Sigmoid colon (tissue), 7 donors: ENCODE results near the gene KMT2E. TPM values are rescaled to one million over a fixed set of nuclear protein-coding genes. Genes with fewer than 3 reads are reported as not detected.

ENCODE experiments used
- DNase-seq: peaks from one replicate; pipeline ENCODE4 v3.0.0-alpha.2; 2019
- H3K27ac ChIP-seq, 4 donors: fragments of 200-600 bp; sonication (generic); one replicate each; pipeline ENCODE4 v1.5.1; 2016 to 2019; ENCODE audit warnings: mild to moderate bottlenecking in 1 of 4
- H3K27me3 ChIP-seq, 3 donors: fragments of 200-600 bp; sonication (generic); one replicate each; pipeline ENCODE4 v1.5.1; 2019; ENCODE audit warnings: mild to moderate bottlenecking in 1 of 3
- H3K36me3 ChIP-seq, 4 donors: fragments of 200-600 bp; sonication (generic); one replicate each; pipeline ENCODE4 v1.5.1; 2016 to 2019
- H3K4me1 ChIP-seq, 4 donors: fragments of 200-600 bp; sonication (generic); one replicate each; pipeline ENCODE4 v1.5.1; 2017 to 2019
- H3K4me3 ChIP-seq, 4 donors: fragments of 200-600 bp; sonication (generic); one replicate each; pipeline ENCODE4 v1.5.1; 2017 to 2019; ENCODE audit warnings: mild to moderate bottlenecking in 2 of 4, moderate library complexity in 1 of 4
- H3K9me3 ChIP-seq, 4 donors: fragments of 200-600 bp in 3 of 4; sonication (generic) in 3 of 4; one replicate each; pipeline versions ENCODE4 v1.5.1 to v1.6.1; 2013 to 2019
- EP300 ChIP-seq, 4 donors: sonication (generic); formaldehyde crosslinking; IDR thresholded peaks; one replicate each; pipeline ENCODE4 v1.6.1; 2017; ENCODE audit warnings: antibody characterized with exemption in 4 of 4
- POLR2A ChIP-seq, 2 donors: fragments of 450-650 bp; IDR thresholded peaks; one replicate each; pipeline ENCODE4 v1.6.1; 2016; ENCODE audit warnings: antibody characterized with exemption in 2 of 2, mild to moderate bottlenecking in 2 of 2, moderate library complexity in 2 of 2
- POLR2AphosphoS5 ChIP-seq, 4 donors: sonication (generic); formaldehyde crosslinking; IDR thresholded peaks; one replicate each; pipeline ENCODE4 v1.6.1; 2017; ENCODE audit warnings: antibody characterized with exemption in 4 of 4
- WGBS, 2 donors: extraction: QIAGEN DNeasy Blood & Tissue Kit; methylation state at CpG; one replicate each; pipeline ENCODE4 v1.1.7; 2013; 5-methylcytosine and 5-hydroxymethylcytosine counted together
- intact Hi-C: fragments of 100-400 bp; cut with DNase I; formaldehyde crosslinking; loops from one replicate; pipeline ENCODE4 v1.15.1; 2023
- polyA plus RNA-seq, 3 donors: library from polyadenylated mRNA; stranded (reverse); fragments of 200-250 nt; gene quantifications; one replicate each; pipeline ENCODE4 v1.2.3, GENCODE V29; 2013
- total RNA-seq, 4 donors: library from RNA; depleted of rRNA; stranded (reverse); fragments of >200 nt; gene quantifications; one replicate each; pipeline ENCODE4 v1.1.0, GENCODE V29; 2016
- TF ChIP-seq, protein P1 (sequence below), 4 experiments: fragments of 450-650 bp in 3 of 4; fragments of 200-600 bp in 1 of 4; IDR thresholded peaks; one replicate each; pipeline ENCODE4 v1.5.1; 2016 to 2019; ENCODE audit warnings: antibody characterized with exemption in 4 of 4, mild to moderate bottlenecking in 3 of 4, moderate library complexity in 2 of 4
- donor health status: healthy with polysubstance abuse.
- donor health status: Bipolar disorder and iron deficiency.
- donor health status: healthy.

Gene KMT2E
- total and polyA plus RNA-seq, 7 donors, result 20.6 to 109 (median 84.7) TPM

GRCh38 chr7:105055084-105055483 lies 41.1 kb downstream of the KMT2E start:
- whole genome bisulfite sequencing, 2 donors, result 92 to 95% methylated on average over 2 of the region's 2 CpGs
- Histone ChIP-seq H3K27ac (no peak overlapping the region), H3K27me3 (no peaks in the 10 kb centered on the region), H3K4me3 (no peak overlapping the region), H3K9me3 (no peaks in the 10 kb centered on the region), H3K36me3 (peaks cover 0 to 22% (median 0%) of the 10 kb centered on the region in 4 donors), H3K4me1 (peaks cover 0 to 52% (median 19%) of the 10 kb centered on the region in 4 donors)
- no peak for DNase-seq
- intact Hi-C loops, result no loop called here
- no peak for TF ChIP-seq EP300 (IDR thresholded peaks at IDR 0.05)
- TF ChIP-seq, protein P1, sequence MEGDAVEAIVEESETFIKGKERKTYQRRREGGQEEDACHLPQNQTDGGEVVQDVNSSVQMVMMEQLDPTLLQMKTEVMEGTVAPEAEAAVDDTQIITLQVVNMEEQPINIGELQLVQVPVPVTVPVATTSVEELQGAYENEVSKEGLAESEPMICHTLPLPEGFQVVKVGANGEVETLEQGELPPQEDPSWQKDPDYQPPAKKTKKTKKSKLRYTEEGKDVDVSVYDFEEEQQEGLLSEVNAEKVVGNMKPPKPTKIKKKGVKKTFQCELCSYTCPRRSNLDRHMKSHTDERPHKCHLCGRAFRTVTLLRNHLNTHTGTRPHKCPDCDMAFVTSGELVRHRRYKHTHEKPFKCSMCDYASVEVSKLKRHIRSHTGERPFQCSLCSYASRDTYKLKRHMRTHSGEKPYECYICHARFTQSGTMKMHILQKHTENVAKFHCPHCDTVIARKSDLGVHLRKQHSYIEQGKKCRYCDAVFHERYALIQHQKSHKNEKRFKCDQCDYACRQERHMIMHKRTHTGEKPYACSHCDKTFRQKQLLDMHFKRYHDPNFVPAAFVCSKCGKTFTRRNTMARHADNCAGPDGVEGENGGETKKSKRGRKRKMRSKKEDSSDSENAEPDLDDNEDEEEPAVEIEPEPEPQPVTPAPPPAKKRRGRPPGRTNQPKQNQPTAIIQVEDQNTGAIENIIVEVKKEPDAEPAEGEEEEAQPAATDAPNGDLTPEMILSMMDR (IDR thresholded peaks at IDR 0.05), result no peak
- no peak for TF ChIP-seq POLR2A (IDR thresholded peaks at IDR 0.05)
- no peak for TF ChIP-seq POLR2AphosphoS5 (IDR thresholded peaks at IDR 0.05)

- no peaks in the 10 kb centered on the region for H3K9me3 ChIP-seq
- WGBS, 2 donors, result 35 to 52% methylated on average over 1 of the region's 1 CpG
- H3K27me3 ChIP-seq, result no peaks in the 10 kb centered on the region
- TF ChIP-seq EP300 (IDR thresholded peaks at IDR 0.05), result no peak
- TF ChIP-seq POLR2A (IDR thresholded peaks at IDR 0.05), result no peak
- no peak overlapping the region for H3K27ac ChIP-seq
- H3K4me1 ChIP-seq, result peaks cover 0 to 57% (median 21%) of the 10 kb centered on the region in 4 donors
- DNase-seq, result no peak
- intact Hi-C loops, result no loop called here
- no peak overlapping the region for H3K4me3 ChIP-seq
- peaks cover 0 to 22% (median 0%) of the 10 kb centered on the region in 4 donors for H3K36me3 ChIP-seq
These were observed 41.6 kb downstream of the KMT2E start for GRCh38 chr7:105055621-105056020.

DNA sequence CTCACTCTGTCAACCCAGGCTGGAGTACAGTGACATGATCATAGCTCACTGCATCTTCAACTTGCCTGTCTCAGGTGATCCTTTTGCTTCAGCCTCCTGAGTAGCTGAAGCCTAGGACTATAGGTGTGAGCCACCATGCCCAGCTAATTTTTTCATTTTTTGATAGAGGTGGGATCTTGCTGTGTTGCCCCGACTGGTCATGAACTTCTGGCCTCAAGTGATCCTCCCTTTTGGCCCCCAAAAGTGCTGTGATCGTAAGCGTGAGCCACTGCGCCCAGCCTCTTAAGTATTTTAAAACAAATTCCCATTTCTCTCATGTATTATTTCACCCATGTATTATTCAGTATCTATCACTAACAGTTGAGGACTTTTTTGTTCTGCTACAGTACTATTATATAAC lies 43.5 kb downstream of the KMT2E start:
- no peak overlapping the region for H3K27ac ChIP-seq
- intact Hi-C loops, result no loop called here
- no peaks in the 10 kb centered on the region for H3K27me3 ChIP-seq
- H3K9me3 ChIP-seq, result no peaks in the 10 kb centered on the region
- no peak for DNase-seq
- TF ChIP-seq EP300 (IDR thresholded peaks at IDR 0.05) (no peak), POLR2A (IDR thresholded peaks at IDR 0.05) (no peak), POLR2AphosphoS5 (IDR thresholded peaks at IDR 0.05) (no peak)
- TF ChIP-seq, protein P1 (IDR thresholded peaks at IDR 0.05), result no peak
- H3K36me3 ChIP-seq, result peaks cover 0 to 16% (median 0%) of the 10 kb centered on the region in 4 donors
- WGBS, 2 donors, result 90 to 94% methylated on average over 4 of the region's 4 CpGs
- H3K4me3 ChIP-seq, result no peak overlapping the region
- H3K4me1 ChIP-seq, result peaks cover 0 to 67% (median 22%) of the 10 kb centered on the region in 4 donors

- 92 to 97% methylated on average over 4 of the region's 4 CpGs for WGBS, 2 donors
- Histone ChIP-seq H3K4me3 (no peak overlapping the region), H3K9me3 (no peaks in the 10 kb centered on the region), H3K4me1 (peaks cover 0 to 66% (median 15%) of the 10 kb centered on the region in 4 donors), H3K36me3 (peaks cover 0 to 26% (median 4%) of the 10 kb centered on the region in 4 donors), H3K27me3 (no peaks in the 10 kb centered on the region), H3K27ac (no peak overlapping the region)
- TF ChIP-seq EP300 (IDR thresholded peaks at IDR 0.05) (no peak), POLR2AphosphoS5 (IDR thresholded peaks at IDR 0.05) (no peak), POLR2A (IDR thresholded peaks at IDR 0.05) (no peak)
- TF ChIP-seq, protein P1 (IDR thresholded peaks at IDR 0.05), result no peak
- DNase-seq, result no peak
- intact Hi-C loops, result no loop called here
These were observed 46.4 kb downstream of the KMT2E start for GRCh38 chr7:105060437-105060836.

GRCh38 chr7:105060923-105061322 lies 46.9 kb downstream of the KMT2E start:
- Histone ChIP-seq H3K36me3 (peaks cover 0 to 28% (median 4%) of the 10 kb centered on the region in 4 donors), H3K4me1 (peaks cover 0 to 66% (median 13%) of the 10 kb centered on the region in 4 donors), H3K4me3 (no peak overlapping the region), H3K27ac (no peak overlapping the region), H3K9me3 (no peaks in the 10 kb centered on the region), H3K27me3 (no peaks in the 10 kb centered on the region)
- WGBS, 2 donors, result 79 to 88% methylated on average over 3 of the region's 3 CpGs
- intact Hi-C loops, result no loop called here
- TF ChIP-seq POLR2A (IDR thresholded peaks at IDR 0.05) (no peak), EP300 (IDR thresholded peaks at IDR 0.05) (no peak), POLR2AphosphoS5 (IDR thresholded peaks at IDR 0.05) (no peak)
- TF ChIP-seq, protein P1 (IDR thresholded peaks at IDR 0.05), result no peak
- DNase-seq, result no peak
